Right renal pelvis (tissue), 4 donors: ENCODE results near the gene GNAZ. TPM values are rescaled to one million over a fixed set of nuclear protein-coding genes. Genes with fewer than 3 reads are reported as not detected.
"Not testable (repeated sequence)": the region's sequence is repeated elsewhere in the genome, so short reads cannot be mapped to it uniquely, and the experiment has no call there.

ENCODE experiments used
- DNase-seq, 4 donors: peaks; one replicate each; pipeline ENCODE4 v3.0.0-alpha.2; 2013; ENCODE audit warnings: low read depth in 4 of 4, low spot score in 3 of 4, missing footprints in 1 of 4
- polyA plus RNA-seq, 4 donors: library from polyadenylated mRNA; unstranded; fragments of 120-200 nt; gene quantifications; one replicate each; pipeline ENCODE4 v1.2.1, GENCODE V29; 2013; ENCODE audit not compliant: insufficient read length in 4 of 4

GNAZ gene
- polyA plus RNA-seq, 4 donors: 5.6 to 6.4 (median 5.9) TPM

GRCh38 chr22:23042179-23042578 is 28.1 kb upstream of the GNAZ start:
- DNase-seq: no peak

GRCh38 chr22:23044570-23044969 is 25.7 kb upstream of the GNAZ start:
- DNase-seq: no peak

- no peak for DNase-seq
Measured at GRCh38 chr22:23045461-23045860, 24.9 kb upstream of the GNAZ start.

- DNase-seq: no peak
Measured at GRCh38 chr22:23047265-23047664, 23.1 kb upstream of the GNAZ start.

GRCh38 chr22:23047742-23048141 is 22.6 kb upstream of the GNAZ start:
- DNase-seq: no peak

GRCh38 chr22:23050546-23050945 is 19.8 kb upstream of the GNAZ start:
- not testable (repeated sequence) for DNase-seq

- no peak for DNase-seq
Measured at GRCh38 chr22:23053051-23053707, 17.1 kb upstream of the GNAZ start.

- DNase-seq: no peak
Measured at GRCh38 chr22:23053912-23054530, 16.3 kb upstream of the GNAZ start.

GRCh38 chr22:23054531-23055257 is 15.6 kb upstream of the GNAZ start:
- DNase-seq: no peak

- DNase-seq: no peak
Measured at GRCh38 chr22:23055449-23056179, 14.7 kb upstream of the GNAZ start.

- DNase-seq: no peak
Measured at GRCh38 chr22:23057331-23057730, 13.0 kb upstream of the GNAZ start.

- no peak for DNase-seq
Measured at GRCh38 chr22:23058063-23058462, 12.3 kb upstream of the GNAZ start.

GRCh38 chr22:23058481-23059283 is 11.6 kb upstream of the GNAZ start:
- no peak for DNase-seq

GRCh38 chr22:23059284-23059948 is 10.9 kb upstream of the GNAZ start:
- DNase-seq: no peak

- DNase-seq: no peak
Measured at GRCh38 chr22:23060612-23061400, 9.5 kb upstream of the GNAZ start.

GRCh38 chr22:23061471-23062280 is 8.6 kb upstream of the GNAZ start:
- DNase-seq: no peak

- DNase-seq: no peak
Measured at GRCh38 chr22:23062616-23063538, 7.4 kb upstream of the GNAZ start.
